ENCODE measurements around the gene SEMA4D.
"Not testable (repeated sequence)": the region's sequence is repeated elsewhere in the genome, so short reads cannot be mapped to it uniquely, and the experiment has no call there.

Gene SEMA4D

DNA sequence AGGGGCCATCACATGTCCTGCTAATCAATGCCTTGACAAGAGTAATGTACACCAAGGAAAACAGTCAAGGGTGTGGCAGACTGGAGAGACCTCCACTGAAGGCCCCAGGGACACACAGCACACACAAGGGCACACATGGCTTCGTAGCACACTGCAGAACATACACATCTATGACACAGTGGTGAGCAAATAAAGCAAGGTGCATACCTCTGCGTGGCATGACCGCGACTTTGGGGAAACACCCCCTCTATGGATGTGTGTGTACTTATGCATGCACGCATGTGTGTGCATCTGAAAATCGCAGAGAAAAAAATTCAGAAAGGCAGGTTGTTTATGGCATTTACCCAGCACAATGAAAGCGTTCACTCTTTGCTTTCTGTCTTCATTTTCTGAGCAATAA, 20.5 kb downstream of the SEMA4D start:
- H3K4me1 ChIP-seq = no peaks in the 10 kb centered on the region
- intact Hi-C loops (cut with DNase I; ENCODE audit: low total_unique reads) = no loop called here
- no peak for DNase-seq
- no peak overlapping the region for H3K4me3 ChIP-seq
- TF ChIP-seq, protein P1, sequence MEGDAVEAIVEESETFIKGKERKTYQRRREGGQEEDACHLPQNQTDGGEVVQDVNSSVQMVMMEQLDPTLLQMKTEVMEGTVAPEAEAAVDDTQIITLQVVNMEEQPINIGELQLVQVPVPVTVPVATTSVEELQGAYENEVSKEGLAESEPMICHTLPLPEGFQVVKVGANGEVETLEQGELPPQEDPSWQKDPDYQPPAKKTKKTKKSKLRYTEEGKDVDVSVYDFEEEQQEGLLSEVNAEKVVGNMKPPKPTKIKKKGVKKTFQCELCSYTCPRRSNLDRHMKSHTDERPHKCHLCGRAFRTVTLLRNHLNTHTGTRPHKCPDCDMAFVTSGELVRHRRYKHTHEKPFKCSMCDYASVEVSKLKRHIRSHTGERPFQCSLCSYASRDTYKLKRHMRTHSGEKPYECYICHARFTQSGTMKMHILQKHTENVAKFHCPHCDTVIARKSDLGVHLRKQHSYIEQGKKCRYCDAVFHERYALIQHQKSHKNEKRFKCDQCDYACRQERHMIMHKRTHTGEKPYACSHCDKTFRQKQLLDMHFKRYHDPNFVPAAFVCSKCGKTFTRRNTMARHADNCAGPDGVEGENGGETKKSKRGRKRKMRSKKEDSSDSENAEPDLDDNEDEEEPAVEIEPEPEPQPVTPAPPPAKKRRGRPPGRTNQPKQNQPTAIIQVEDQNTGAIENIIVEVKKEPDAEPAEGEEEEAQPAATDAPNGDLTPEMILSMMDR (IDR thresholded peaks at IDR 0.05) = no peak
- no peaks in the 10 kb centered on the region for H3K27me3 ChIP-seq
- H3K27ac ChIP-seq = no peak overlapping the region
- no peaks in the 10 kb centered on the region for H3K9me3 ChIP-seq
- no peaks in the 10 kb centered on the region for H3K36me3 ChIP-seq

DNA sequence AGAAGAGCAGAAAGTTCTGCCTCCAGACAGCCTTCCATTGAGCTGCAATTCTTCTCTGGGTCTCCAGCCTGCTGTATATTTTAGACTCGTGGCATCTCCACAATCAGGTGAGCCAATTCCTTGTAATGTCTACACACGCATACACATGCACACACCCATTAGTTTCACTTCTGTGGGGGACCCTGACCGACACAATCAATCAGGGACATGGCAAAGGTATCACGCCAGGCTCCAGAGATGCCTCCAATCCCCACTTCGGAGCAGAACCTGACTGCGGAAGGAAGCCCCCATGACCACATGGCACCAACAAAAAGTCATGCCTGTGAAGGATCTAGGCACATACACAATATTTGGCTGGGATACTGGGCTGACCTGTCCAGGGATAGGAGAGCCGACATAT, 21.4 kb downstream of the SEMA4D start:
- Histone ChIP-seq H3K4me1 (no peaks in the 10 kb centered on the region), H3K27ac (no peak overlapping the region), H3K9me3 (no peaks in the 10 kb centered on the region), H3K36me3 (no peaks in the 10 kb centered on the region), H3K4me3 (no peak overlapping the region), H3K27me3 (no peaks in the 10 kb centered on the region)
- no peak for DNase-seq
- TF ChIP-seq, protein P1 (IDR thresholded peaks at IDR 0.05) = no peak
- intact Hi-C loops (cut with DNase I; ENCODE audit: low total_unique reads) = no loop called here

DNA sequence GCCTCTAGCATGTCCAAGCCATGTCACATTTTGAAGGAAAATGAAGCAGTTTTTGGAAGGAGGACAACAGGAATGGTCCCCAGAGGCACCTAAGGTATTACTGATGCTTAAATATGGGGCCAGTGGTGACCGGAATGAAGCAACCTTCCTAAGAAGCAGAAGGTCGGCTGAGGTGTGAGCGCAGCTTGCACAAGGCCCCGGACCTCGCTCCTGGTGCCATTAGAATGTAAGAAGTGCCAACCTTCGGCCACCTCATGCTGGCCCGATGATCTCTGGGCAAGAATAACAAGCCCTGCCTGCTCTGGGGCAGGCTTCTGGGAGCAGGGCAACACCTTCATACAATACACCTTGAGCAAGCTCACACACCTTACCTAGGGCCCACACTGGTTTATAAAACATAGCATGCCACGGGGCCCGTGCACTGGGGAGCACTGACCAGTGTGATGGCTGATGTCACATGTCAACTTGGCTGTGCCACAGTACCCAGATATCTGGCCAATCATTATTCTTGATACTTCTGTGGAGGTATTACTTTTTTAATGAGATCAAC, 21.9 kb downstream of the SEMA4D start:
- Histone ChIP-seq H3K27ac (no peak overlapping the region), H3K9me3 (no peaks in the 10 kb centered on the region), H3K36me3 (no peaks in the 10 kb centered on the region), H3K27me3 (no peaks in the 10 kb centered on the region), H3K4me1 (no peaks in the 10 kb centered on the region), H3K4me3 (no peak overlapping the region)
- intact Hi-C loops (cut with DNase I; ENCODE audit: low total_unique reads) = no loop called here
- TF ChIP-seq, protein P1 (IDR thresholded peaks at IDR 0.05) = no peak
- no peak for DNase-seq

DNA sequence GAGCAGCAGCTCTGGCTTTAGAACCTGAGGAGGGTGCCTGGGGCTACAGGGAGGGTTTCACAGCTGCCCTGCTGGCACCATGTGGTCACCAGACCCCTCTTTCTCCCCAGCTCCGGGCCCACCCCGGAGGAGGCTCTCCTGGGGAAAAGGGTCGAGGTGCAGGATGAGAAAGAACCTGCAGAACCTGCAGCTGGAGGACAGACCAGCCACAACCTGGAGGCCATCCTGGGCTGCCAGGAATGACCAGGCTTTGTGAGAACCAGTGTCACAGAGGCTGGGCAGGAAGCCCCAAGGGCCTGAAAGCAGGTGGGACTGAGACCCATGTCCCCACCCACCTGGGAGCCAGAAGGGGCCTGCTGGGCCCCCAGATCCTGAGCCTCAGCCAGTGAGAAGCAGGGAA, 23.0 kb downstream of the SEMA4D start:
- no peaks in the 10 kb centered on the region for H3K9me3 ChIP-seq
- H3K4me3 ChIP-seq = no peak overlapping the region
- H3K27ac ChIP-seq = no peak overlapping the region
- H3K27me3 ChIP-seq = no peaks in the 10 kb centered on the region
- H3K36me3 ChIP-seq = no peaks in the 10 kb centered on the region
- DNase-seq = no peak
- TF ChIP-seq, protein P1 (IDR thresholded peaks at IDR 0.05) = no peak
- H3K4me1 ChIP-seq = no peaks in the 10 kb centered on the region
- intact Hi-C loops (cut with DNase I; ENCODE audit: low total_unique reads) = no loop called here

DNA sequence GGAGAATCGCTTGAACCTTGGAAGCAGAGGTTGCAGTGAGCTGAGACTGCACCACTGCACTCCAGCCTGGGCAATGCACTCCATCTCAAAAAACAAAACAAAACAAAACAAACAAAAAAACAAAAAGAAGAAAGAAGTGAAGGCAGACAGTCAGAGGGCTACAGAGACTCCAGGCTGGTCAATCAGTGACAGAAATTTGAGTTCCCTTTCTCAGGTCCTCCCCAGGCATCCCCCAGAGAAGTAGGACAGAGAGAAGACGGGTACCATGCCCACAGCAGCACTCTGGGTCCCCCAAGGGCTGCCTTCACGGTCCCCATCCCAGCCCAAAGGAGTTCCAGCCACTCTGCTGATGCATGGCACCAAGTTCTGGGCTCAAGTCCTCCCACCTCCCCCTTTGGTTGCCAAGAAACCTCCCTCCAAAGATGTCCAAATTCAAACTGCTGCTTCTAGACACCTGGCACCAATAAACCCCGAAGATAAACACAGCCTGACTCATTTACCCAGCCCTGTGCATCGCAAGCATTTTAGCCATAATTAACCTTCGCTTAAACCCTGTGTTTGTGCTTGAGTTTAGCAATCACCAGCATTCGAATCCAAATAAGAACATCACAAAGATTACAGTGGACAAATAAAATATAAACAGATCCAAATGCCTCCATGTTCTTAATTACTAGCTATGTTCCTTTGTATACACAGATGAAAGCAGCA, 24.0 kb downstream of the SEMA4D start:
- Histone ChIP-seq H3K4me3 (no peak overlapping the region), H3K27ac (no peak overlapping the region), H3K9me3 (no peaks in the 10 kb centered on the region), H3K27me3 (no peaks in the 10 kb centered on the region), H3K4me1 (no peaks in the 10 kb centered on the region), H3K36me3 (no peaks in the 10 kb centered on the region)
- intact Hi-C loops (cut with DNase I; ENCODE audit: low total_unique reads) = no loop called here
- TF ChIP-seq, protein P1 (IDR thresholded peaks at IDR 0.05) = no peak
- no peak for DNase-seq

DNA sequence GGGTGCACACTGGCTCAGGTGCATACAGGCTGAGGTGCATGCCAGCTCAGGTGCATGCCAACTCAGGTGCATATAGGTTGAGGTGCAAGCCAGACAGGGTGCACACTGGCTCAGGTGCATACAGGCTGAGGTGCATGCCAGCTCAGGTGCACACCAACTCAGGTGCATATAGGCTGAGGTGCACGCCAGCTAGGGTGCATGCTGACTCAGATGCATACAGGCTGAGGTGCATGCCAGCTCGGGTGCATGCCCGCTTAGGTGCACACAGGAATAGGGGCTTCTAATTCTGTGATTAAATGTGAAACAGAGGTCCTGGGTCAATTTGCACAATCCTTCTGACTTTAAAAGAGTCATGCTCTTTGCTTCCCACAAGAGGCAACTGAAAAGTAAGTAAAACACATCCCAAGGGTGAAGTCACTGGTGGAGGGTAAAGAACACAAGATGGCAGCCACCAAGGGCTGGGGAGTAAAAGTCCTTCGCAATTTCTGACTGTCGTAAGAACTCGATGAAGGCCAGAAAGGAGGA, 26.1 kb downstream of the SEMA4D start:
- H3K36me3 ChIP-seq; H3K4me3 ChIP-seq; H3K9me3 ChIP-seq; H3K27ac ChIP-seq; intact Hi-C loops (cut with DNase I; ENCODE audit: low total_unique reads); H3K27me3 ChIP-seq; DNase-seq; H3K4me1 ChIP-seq: not testable (repeated sequence)

Data from tibial artery (tissue), 4 donors.